ENCODE measurements around the gene GRK5. TPM values are rescaled to one million over a fixed set of nuclear protein-coding genes. Genes with fewer than 3 reads are reported as not detected.

Gene GRK5
- total RNA-seq, 1 donor from 2014 or later, result 54.1 TPM

- ATAC-seq, result no peak
- intact Hi-C loops (cut with DNase I), result no loop called here
- DNase-seq (ENCODE audit: low spot score), result no peak
Observed at GRCh38 chr10:119358152-119358512, 150.8 kb downstream of the GRK5 start.

DNA sequence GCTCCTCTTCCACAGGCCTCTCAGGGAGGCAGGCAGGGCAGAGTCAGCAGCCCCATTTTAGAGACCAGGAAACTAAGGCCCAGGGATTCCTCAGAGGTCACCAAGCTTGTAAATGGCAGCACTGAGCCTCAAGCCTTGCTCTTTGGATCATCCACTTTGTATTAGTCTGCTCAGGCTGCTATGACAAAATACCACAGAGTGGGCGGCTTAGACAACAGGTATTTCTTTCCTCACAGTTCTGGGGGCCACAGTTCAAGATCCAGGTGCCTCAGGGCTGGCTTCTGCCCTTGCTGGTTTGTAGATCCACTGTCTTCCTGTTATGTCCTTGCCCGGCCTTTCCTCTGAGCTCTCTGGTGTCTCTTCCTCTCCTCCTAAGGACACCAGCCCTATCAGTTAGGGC, 151.2 kb downstream of the GRK5 start:
- intact Hi-C loops (cut with DNase I), result no loop called here
- DNase-seq (ENCODE audit: low spot score) (no peak), ATAC-seq (no peak)

DNA sequence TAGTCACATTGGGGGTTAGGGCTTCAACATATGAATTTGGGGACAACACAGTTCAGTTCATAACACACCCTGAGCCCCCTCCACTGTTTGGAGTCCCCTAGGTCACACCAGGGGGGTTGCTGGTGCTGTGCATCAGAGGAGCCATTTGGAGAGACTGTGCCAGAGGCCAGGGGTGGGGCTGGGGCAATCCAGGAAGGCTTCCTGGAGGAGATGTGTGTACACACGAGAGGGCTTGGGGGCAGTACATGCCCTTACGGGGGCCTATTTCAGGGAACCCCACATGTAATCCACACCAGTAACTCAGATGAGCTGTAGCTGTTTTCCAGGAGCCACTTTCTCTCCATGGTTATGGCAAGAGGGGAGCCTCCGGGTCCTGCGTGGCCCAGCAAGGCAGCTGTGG, 151.7 kb downstream of the GRK5 start:
- DNase-seq (ENCODE audit: low spot score) (no peak), ATAC-seq (no peak)
- intact Hi-C loops (cut with DNase I), result no loop called here

DNA sequence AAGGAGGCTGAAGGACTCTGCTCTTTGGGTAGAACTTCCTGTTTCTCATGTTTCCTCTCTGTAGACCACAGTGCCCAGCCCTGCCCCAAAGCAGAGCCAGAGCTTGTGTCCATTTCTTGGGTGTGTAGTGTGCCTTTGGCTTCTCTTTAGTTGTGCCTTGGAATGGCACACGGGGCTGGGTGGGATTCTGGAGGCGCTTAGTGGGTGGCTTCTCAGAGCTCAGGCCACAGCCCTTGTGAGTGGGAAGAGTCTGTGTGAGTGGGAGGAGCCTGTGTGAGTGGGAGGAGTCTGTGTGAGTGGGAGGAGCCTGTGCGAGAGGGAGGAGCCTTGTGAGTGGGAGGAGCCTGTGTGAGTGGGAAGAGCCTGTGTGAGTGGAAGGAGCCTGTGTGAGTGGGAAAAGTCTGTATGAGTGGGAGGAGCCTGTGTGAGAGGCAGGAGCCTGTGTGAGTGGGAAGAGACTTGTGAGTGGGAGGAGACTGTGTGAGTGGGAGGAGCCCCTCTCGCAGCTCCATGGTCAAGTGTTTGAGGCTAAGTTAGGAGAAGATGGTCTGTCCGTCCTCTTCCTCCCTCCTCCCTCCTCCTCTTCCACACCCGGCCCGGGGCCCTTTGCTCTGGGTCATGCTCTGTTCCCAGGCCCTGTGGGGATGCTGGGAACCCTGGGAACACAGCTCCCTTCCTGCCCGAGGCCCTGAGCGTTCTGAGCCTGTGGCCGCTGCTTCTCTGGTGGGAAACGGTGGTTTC, 153.0 kb downstream of the GRK5 start:
- ATAC-seq, result peak; percentile 7
- intact Hi-C loops (cut with DNase I), result no loop called here
- no peak for DNase-seq (ENCODE audit: low spot score)

DNA sequence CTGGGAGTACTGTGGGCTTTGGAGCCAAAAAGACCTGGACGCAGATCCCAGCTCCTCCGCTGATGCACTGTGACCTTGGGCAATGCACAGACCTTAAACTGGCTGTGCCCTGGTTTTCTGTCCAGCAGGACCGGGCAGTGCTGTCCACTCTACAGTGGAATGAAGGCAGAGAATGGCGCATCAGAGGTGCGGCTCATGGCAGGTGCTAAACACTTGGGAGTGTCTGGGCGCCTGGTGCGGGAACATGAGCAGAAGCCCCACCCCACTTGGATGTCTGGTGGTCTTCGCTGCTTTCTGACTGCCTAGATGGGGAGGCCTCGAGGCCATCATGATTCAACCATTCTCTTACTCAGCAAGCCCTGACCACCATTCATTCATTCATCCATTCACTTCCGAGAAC, 153.7 kb downstream of the GRK5 start:
- intact Hi-C loops (cut with DNase I), result no loop called here

GRCh38 chr10:119362122-119362521, 154.8 kb downstream of the GRK5 start:
- intact Hi-C loops (cut with DNase I), result no loop called here
- ATAC-seq (peak; percentile 81), DNase-seq (ENCODE audit: low spot score) (no peak)

More for the DNA sequence above, 153.7 kb downstream of the GRK5 start:
- DNase-seq (ENCODE audit: low spot score) (no peak), ATAC-seq (no peak)

- ATAC-seq (no peak), DNase-seq (ENCODE audit: low spot score) (no peak)
- intact Hi-C loops (cut with DNase I), result no loop called here
Observed at GRCh38 chr10:119364645-119365600, 157.6 kb downstream of the GRK5 start.

DNA sequence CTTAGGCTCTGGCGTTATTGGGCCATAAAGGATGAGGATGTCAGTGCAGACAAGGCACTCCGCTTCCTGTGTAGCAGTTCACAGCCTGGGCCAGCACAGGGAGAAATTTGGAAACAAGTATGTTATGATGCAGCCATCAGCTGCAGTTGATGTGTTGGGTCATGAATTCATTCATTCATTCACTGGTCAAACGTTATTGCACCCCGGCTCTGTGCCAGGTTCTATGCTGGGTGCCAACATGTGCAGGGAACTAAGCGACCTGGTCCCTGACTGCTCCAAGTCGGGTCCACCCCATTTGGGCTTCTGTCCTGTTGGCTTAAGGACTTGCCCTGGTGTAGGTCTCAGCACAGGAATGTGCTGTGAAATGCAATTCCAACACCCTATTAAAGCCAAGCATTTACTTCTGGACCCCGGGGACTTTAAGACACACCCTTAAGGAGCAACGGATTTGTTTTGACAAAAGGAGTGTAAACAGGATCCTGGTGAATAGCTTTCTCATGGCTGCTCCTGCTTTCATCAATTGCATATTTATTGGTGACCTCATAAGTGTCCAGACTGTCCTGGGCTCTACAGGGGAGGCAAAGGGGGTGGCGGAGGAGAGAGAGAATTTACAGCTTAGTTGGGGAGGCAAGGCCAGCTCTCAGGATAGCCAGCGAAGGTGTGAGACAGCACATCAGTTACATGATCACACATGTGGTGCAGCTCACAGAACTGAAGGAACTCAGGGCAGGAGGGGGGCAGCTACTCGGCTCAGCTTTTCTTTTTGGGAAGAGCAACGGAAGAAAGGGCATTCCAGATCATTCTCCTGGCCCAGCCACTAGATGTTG, 158.6 kb downstream of the GRK5 start:
- ATAC-seq (peak; percentile 19), DNase-seq (ENCODE audit: low spot score) (no peak)
- intact Hi-C loops (cut with DNase I), result no loop called here

DNA sequence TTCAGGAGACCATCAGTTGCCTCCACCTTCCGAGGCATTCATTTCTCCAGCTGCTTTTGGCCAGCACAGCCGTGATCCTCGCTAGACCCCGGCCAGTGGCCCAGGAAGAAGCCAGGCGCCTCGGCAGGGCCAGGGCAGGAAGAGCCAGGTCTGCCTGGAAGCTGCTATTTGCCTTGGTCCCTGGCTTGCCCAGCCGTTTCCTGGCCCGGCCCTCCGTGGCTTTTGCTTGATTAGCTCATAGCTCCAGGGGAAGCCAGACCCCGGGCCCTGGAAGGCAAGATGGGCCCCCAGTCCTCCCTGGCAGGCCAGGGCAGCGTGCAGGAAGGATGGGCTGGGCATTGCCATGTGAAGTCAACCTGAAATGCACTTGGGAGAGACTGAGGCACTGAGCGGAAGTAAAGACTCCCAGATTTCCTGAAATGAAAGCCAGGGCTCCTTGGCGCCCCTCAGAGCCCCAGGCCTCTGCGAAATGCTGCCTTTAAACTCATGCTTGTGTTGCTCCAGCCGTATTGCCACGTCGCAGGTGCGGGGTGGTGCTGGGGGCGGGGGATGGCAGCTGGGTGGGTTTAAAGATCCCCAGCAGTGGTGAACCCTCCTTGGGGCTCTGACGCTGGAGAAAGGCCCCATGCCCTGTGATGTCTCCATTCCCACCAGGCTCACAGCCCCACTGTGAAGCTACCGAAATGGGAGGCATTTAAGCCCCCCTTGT, 160.6 kb downstream of the GRK5 start:
- DNase-seq (ENCODE audit: low spot score), result no peak
- intact Hi-C loops (cut with DNase I), result no loop called here

DNA sequence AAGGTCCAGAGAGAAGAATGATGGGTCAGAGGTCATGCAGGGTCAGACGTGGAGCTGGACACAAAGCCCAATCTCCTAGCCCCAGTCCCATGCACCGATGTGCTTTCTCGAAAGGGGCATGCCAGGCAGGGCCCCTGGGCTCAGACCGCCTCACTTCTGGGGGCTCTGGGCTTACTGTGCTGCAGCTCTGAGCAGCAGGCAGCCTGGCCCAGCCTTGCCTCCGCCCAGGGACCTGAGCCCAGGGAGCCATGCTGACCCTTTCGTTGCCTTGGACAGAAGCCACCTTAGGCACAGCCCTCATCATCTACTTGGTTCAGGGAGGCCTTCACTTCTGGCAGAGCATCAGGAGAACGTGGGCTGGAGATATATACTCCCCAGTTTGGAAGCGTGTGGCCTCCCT, 161.2 kb downstream of the GRK5 start:
- DNase-seq (ENCODE audit: low spot score) (no peak), ATAC-seq (no peak)
- intact Hi-C loops (cut with DNase I), result no loop called here

More for the DNA sequence above, 160.6 kb downstream of the GRK5 start:
- ATAC-seq, result no peak

DNA sequence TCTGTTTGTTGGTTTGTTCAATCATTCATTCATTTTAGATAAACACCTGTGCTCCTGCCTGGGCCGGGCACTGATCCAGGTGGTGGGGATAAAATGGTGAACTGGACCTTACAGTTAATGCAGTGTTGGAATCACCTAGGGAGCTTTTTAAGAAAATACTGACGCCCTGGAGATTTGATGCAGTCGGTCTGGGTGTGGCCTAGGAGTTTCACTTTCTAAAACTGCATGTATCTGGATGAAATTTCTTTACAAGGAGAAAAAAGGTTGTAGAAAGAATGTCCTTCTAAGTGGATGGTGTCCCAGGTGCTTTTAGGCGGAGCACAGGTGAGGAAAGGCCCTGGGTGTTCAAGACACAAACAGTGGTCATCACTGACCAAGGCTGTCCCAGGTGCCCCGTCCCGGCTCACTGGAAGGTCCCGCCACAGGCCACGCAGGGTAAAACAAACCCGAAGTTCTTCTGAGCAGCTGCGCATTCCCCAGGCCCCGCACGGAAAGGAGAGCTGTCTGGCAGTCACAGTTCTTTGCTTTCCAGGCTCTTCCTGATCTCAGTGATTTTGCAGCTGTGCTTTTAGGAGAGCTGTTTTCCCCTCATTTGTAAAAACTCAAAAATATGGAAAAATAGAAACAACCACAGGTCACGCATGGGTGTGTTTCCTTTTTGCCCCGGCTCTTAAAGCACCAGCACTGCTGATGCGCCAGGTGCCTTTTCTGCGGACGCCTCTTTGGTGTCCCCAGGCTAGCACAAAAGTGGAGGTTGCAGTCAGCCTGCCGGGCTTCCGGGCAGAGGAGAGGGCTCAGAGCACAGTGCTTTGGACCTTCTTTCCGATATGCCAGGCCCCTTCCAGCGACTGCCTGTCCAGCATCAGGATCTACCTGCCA, 161.9 kb downstream of the GRK5 start:
- no peak for DNase-seq (ENCODE audit: low spot score)
- intact Hi-C loops (cut with DNase I), result no loop called here
- ATAC-seq, result peak; percentile 11

DNA sequence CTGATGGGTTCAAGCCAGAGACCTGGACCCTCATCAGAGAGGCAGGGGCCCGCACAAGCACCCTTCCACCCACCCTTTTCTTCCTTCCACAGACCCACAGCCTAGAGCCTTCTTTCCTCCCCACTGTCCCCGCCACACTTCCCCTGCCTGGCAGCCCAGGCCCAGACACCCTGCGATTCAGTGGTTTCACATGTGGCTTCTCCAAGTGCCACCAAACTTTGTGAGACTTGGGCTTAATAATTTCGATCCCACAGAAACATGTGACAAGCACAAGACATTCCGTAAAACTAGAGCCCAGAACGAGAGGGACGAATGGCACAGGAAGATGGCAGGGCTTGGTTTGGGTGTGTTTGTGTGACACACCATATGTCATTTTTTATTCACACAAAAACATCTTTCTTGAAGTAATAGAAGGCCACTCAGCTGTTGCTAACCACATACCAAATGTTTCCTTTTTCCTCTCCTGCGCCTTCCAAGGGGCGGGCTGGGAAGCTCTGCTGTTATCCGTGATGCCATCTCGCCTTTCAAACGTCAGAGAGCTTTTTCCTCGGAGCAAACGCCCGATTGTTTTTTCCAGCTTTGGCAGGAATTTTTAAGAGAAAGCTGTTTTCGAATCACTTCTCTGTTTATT, 162.9 kb downstream of the GRK5 start:
- DNase-seq (ENCODE audit: low spot score) (no peak), ATAC-seq (peak; percentile 79)
- intact Hi-C loops (cut with DNase I), result no loop called here

GRCh38 chr10:119370972-119371703, 163.8 kb downstream of the GRK5 start:
- ATAC-seq, result peak; percentile 81
- intact Hi-C loops (cut with DNase I), result no loop called here
- peak; percentile 84 for DNase-seq (ENCODE audit: low spot score)

DNA sequence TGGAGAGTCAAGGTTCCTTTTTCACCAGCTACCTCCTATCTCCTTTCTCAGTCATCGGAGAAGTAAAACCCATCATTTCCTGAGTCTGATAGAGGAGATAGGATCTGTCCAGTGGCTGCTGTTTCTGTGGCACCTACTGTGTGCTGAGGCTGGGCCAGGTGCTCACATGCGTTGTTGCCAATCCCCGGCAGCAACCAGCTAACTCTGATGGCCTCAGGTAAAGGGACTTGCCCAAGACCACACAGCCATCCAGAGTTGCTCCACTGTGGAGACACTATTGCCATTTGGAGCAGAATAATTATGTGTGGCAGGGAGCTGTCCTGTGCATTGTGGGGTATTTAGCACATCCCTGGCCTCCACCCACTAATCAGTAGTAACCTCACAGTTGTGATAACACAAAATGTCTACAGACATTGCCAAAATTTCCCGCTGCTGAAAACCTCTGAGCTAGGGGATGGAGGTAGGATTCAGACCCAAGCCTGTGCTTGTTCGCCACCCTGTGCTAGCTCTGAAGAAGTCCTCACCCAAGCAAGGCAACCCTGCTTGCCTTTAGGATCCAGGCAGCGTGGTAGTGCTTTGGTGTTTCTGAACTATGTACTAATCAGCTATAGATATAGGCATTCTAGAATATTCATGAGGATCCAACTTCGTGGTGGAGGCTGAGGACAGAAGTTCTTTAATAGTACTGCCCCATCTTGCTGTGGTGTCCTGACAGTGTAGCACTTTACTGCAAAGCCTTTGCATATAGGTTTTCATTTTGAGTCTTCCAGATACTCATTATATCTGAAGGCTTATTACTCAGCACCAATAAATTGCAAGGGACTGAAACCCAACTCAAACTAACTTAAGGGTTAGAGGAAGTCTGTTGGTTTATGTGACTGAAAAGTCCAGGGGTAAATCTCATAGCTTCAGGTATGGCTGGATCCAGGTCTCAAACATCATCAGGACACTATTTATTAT, 164.6 kb downstream of the GRK5 start:
- DNase-seq (ENCODE audit: low spot score) (no peak), ATAC-seq (no peak)
- intact Hi-C loops (cut with DNase I), result no loop called here

DNA sequence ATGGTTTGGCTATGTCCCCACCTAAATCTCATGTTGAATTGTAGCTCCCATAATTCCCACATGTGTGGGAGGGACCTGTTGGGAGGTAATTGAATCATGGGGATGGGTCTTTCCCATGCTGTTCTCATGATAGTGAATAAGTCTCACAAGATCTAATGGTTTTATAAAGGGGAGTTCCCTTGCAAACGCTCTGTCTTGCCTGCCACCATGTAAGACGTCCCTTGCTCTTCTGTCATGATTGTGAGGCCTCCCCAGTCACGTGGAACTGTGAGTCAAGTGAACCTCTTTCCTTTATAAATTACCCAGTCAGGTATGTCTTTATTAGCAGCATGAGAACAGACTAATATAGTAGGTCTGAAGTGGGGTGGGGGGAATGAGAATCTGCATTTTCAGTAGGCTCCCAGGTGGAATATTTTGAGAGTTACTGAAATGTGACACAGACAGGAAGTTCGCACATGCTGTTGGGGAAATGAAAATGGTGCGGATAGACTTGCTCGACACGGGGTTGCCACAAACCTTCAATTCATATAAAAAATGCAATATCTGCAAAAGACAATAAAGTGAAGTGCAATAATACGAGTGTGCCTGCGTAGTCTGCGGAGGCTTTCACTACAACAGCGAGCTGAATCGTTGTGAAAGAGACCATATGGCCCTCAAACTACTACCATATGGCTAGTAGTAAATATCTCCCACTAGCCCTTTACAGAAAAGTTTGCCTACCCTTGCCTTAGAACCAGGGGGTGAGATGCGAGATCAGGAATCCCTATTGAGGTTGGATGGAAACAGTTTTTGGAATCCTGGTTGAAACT, 166.1 kb downstream of the GRK5 start:
- DNase-seq (ENCODE audit: low spot score) (no peak), ATAC-seq (no peak)
- intact Hi-C loops (cut with DNase I), result no loop called here

Data from sciatic nerve (tissue), 2 donors.